ENCODE measurements around the gene CHSY3. TPM values are rescaled to one million over a fixed set of nuclear protein-coding genes. Genes with fewer than 3 reads are reported as not detected.

The CHSY3 gene
- total and polyA plus RNA-seq, 2 donors, result 0.59 to 1.0 TPM

DNA sequence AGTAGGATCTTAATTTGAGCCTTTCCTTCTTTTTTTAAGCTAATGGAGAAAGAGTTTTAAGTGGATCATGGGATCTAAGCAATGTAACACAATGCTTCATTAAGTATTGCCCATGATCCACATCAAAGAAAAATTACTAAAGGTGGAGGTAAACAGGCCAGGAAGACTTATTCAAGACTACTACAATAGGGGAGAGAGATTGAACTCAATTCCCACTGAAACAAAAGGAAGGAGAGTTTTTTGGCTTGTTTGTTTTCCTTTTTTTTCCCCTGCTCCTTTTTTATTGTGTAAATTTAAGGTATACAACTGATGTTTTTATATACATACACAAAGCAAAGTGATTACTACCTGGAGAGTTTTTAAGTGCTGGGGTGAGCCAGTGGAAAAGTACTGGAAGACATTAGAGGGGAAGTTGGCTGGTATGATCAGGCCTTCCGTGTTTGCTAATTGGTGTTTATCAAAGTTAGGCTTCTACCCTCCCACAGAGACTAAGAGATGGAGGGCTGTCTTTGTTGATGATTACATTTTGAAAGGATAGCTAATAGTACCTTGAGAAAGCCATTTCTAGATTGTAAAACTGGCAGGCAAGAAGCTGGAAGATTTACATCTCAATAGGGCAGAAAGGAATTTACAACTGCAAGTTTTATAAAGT lies 262.7 kb downstream of the CHSY3 start:
- Histone ChIP-seq H3K27ac (ENCODE audit: low read depth in 1 of 2, low read length in 1 of 2) (no peak overlapping the region), H3K36me3 (ENCODE audit: control insufficient read depth in 2 of 2, insufficient read depth in 2 of 2, low read length in 1 of 2) (no peaks in the 10 kb centered on the region)
- WGBS, result 96% methylated on average over 1 of the region's 1 CpG

DNA sequence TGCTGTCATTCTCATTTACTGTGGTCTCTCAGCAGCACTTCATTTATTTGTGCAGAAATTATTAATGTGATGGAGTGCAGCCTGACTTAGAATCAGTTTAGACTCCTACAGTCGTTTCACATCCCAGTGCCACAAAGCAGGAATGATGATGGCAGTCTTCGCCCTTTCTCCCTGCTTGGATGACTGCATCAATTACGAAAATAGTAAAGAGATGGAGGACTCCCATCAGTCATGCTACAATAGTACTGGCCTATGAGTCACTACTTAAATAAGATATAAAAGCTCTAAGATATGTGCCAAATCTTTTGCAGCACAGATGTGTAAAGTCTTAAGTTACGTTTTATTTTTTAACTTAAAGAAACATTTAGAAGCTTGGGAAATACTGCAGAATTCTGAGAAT lies 263.9 kb downstream of the CHSY3 start:
- H3K36me3 ChIP-seq (ENCODE audit: control insufficient read depth in 2 of 2, insufficient read depth in 2 of 2, low read length in 1 of 2), result no peaks in the 10 kb centered on the region

More for the DNA sequence above, 262.7 kb downstream of the CHSY3 start:
- Histone ChIP-seq H3K4me1 (ENCODE audit: control insufficient read depth in 2 of 2, insufficient read depth in 2 of 2, low read length in 2 of 2) (no peaks in the 10 kb centered on the region), H3K4me3 (ENCODE audit: low read length in 2 of 2) (no peak overlapping the region), H3K9me3 (ENCODE audit: control insufficient read depth in 2 of 2, insufficient read depth in 1 of 2, low read length in 1 of 2) (no peaks in the 10 kb centered on the region), H3K27me3 (ENCODE audit: control insufficient read depth in 2 of 2, insufficient read depth in 1 of 2, low read length in 1 of 2) (no peaks in the 10 kb centered on the region)
- DNase-seq (ENCODE audit: low read depth in 6 of 9, low spot score in 9 of 9), result no peak

DNA sequence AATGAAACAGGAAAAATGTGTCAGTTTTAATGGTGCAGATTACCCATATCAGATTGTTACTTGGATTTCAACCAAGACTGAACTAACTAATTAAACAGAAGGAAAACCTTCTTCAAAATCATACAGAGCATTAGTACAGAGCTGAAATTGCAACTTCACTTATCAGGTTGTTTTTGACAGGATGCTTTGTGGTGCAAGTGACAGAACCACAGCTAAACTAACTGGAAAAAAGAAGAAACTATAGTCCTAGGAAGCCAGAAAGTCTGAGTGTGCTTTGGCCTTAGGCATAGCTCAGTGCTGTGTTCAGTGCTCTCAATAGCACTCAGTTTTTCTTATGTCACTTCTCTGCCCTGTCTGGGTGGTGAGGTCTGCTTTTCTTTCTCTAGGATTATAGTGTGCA lies 267.4 kb downstream of the CHSY3 start:
- Histone ChIP-seq H3K36me3 (ENCODE audit: control insufficient read depth in 2 of 2, insufficient read depth in 2 of 2, low read length in 1 of 2) (no peaks in the 10 kb centered on the region), H3K4me1 (ENCODE audit: control insufficient read depth in 2 of 2, insufficient read depth in 2 of 2, low read length in 2 of 2) (no peaks in the 10 kb centered on the region), H3K27me3 (ENCODE audit: control insufficient read depth in 2 of 2, insufficient read depth in 1 of 2, low read length in 1 of 2) (no peaks in the 10 kb centered on the region), H3K4me3 (ENCODE audit: low read length in 2 of 2) (no peak overlapping the region), H3K27ac (ENCODE audit: low read depth in 1 of 2, low read length in 1 of 2) (no peak overlapping the region), H3K9me3 (ENCODE audit: control insufficient read depth in 2 of 2, insufficient read depth in 1 of 2, low read length in 1 of 2) (no peaks in the 10 kb centered on the region)
- DNase-seq (ENCODE audit: low read depth in 6 of 9, low spot score in 9 of 9), result peak in 1 of 9 donors; percentile 1

More for the DNA sequence above, 263.9 kb downstream of the CHSY3 start:
- Histone ChIP-seq H3K4me1 (ENCODE audit: control insufficient read depth in 2 of 2, insufficient read depth in 2 of 2, low read length in 2 of 2) (no peaks in the 10 kb centered on the region), H3K27me3 (ENCODE audit: control insufficient read depth in 2 of 2, insufficient read depth in 1 of 2, low read length in 1 of 2) (no peaks in the 10 kb centered on the region), H3K27ac (ENCODE audit: low read depth in 1 of 2, low read length in 1 of 2) (no peak overlapping the region), H3K4me3 (ENCODE audit: low read length in 2 of 2) (no peak overlapping the region), H3K9me3 (ENCODE audit: control insufficient read depth in 2 of 2, insufficient read depth in 1 of 2, low read length in 1 of 2) (no peaks in the 10 kb centered on the region)
- no peak for DNase-seq (ENCODE audit: low read depth in 6 of 9, low spot score in 9 of 9)
- 86% methylated on average over 4 of the region's 4 CpGs for WGBS

DNA sequence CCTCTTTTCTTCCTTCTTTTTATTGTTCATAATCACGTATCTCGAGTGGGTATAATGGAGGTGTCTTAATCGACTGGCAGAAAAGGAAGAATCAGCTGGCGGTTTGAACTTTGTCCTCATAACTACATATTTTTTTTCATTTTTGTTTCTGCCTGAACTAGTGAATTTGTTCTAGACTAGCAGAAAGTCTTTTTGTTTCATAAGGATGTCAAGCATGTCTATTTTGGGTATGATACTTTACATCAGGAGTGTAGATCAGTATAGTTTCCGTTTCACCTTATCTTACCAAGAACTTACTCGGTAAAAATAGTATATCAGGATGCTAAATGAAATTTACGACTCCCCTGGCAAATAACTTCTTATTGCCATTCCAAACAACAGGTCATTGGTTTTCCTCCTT lies 278.9 kb downstream of the CHSY3 start:
- 89% methylated on average over 7 of the region's 7 CpGs for WGBS
- Histone ChIP-seq H3K4me1 (ENCODE audit: control insufficient read depth in 2 of 2, insufficient read depth in 2 of 2, low read length in 2 of 2) (no peaks in the 10 kb centered on the region), H3K36me3 (ENCODE audit: control insufficient read depth in 2 of 2, insufficient read depth in 2 of 2, low read length in 1 of 2) (no peaks in the 10 kb centered on the region), H3K4me3 (ENCODE audit: low read length in 2 of 2) (no peak overlapping the region), H3K27ac (ENCODE audit: low read depth in 1 of 2, low read length in 1 of 2) (no peak overlapping the region), H3K9me3 (ENCODE audit: control insufficient read depth in 2 of 2, insufficient read depth in 1 of 2, low read length in 1 of 2) (no peaks in the 10 kb centered on the region), H3K27me3 (ENCODE audit: control insufficient read depth in 2 of 2, insufficient read depth in 1 of 2, low read length in 1 of 2) (no peaks in the 10 kb centered on the region)
- no peak for DNase-seq (ENCODE audit: low read depth in 6 of 9, low spot score in 9 of 9)

DNA sequence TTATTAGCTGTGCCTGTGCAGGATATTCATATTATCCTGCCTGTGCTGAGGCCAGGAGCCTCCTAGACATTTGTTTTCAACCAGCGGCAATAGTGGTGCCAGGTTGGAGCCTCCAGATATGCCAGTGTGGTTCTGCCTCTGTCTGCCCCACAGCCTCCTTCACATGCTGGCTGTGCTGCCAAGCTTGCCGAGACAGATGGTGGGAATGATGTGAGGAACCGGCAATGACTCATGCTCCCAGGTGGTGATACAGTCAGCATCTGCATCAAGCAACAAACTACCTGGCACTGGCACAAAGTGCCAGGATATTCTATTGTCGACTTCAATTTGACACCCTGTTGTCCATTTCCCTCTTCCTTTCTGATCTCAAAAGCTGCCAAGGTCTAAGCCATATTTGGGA lies 285.7 kb downstream of the CHSY3 start:
- Histone ChIP-seq H3K9me3 (ENCODE audit: control insufficient read depth in 2 of 2, insufficient read depth in 1 of 2, low read length in 1 of 2) (no peaks in the 10 kb centered on the region), H3K4me1 (ENCODE audit: control insufficient read depth in 2 of 2, insufficient read depth in 2 of 2, low read length in 2 of 2) (no peaks in the 10 kb centered on the region), H3K27ac (ENCODE audit: low read depth in 1 of 2, low read length in 1 of 2) (no peak overlapping the region), H3K27me3 (ENCODE audit: control insufficient read depth in 2 of 2, insufficient read depth in 1 of 2, low read length in 1 of 2) (no peaks in the 10 kb centered on the region), H3K4me3 (ENCODE audit: low read length in 2 of 2) (no peak overlapping the region), H3K36me3 (ENCODE audit: control insufficient read depth in 2 of 2, insufficient read depth in 2 of 2, low read length in 1 of 2) (no peaks in the 10 kb centered on the region)
- 93% methylated on average over 4 of the region's 4 CpGs for WGBS
- DNase-seq (ENCODE audit: low read depth in 6 of 9, low spot score in 9 of 9), result no peak

DNA sequence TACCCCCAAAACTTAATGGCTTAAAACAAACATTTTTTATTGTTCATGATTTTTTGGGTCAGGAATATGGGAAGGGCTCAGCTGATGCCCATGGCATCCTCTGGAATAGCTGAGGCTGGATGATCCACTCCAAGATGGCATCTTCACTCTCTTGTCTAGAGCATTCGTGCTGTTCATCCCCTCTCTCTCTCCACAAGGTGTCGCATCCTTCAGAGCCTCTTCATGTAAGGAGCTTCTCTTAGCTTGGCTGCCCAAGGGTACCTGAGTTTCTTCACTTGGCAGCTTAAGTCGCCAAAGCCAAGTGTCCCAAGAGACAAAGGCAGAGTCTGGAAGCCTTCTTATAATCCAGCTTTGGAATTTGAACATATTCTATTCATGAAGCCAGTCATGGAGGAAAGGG lies 294.7 kb downstream of the CHSY3 start:
- Histone ChIP-seq H3K27ac (ENCODE audit: low read depth in 1 of 2, low read length in 1 of 2) (no peak overlapping the region), H3K36me3 (ENCODE audit: control insufficient read depth in 2 of 2, insufficient read depth in 2 of 2, low read length in 1 of 2) (no peaks in the 10 kb centered on the region), H3K27me3 (ENCODE audit: control insufficient read depth in 2 of 2, insufficient read depth in 1 of 2, low read length in 1 of 2) (no peaks in the 10 kb centered on the region), H3K4me3 (ENCODE audit: low read length in 2 of 2) (no peak overlapping the region), H3K4me1 (ENCODE audit: control insufficient read depth in 2 of 2, insufficient read depth in 2 of 2, low read length in 2 of 2) (no peaks in the 10 kb centered on the region), H3K9me3 (ENCODE audit: control insufficient read depth in 2 of 2, insufficient read depth in 1 of 2, low read length in 1 of 2) (no peaks in the 10 kb centered on the region)
- 93% methylated on average over 3 of the region's 3 CpGs for WGBS
- DNase-seq (ENCODE audit: low read depth in 6 of 9, low spot score in 9 of 9), result peak in 1 of 9 donors; percentile 2

DNA sequence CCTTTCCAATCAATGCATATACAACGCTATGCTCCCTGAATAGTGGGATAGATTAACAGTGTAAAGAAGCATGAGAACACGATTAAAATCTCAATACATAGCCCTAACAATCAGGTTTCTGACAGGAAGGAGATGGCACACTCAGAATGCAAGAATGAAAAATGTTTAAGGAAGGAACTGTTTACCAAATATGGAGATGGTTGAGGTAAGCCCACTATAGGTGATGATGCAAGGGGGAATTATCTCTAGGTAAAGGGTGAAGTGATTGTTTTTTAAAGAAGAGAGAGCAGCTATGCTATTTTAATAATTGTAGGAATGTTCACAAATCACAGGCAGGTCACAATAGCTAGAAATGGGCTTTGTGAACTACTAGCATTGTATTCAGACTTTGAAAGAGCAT lies 302.4 kb downstream of the CHSY3 start:
- Histone ChIP-seq H3K27me3 (ENCODE audit: control insufficient read depth in 2 of 2, insufficient read depth in 1 of 2, low read length in 1 of 2) (no peaks in the 10 kb centered on the region), H3K36me3 (ENCODE audit: control insufficient read depth in 2 of 2, insufficient read depth in 2 of 2, low read length in 1 of 2) (no peaks in the 10 kb centered on the region), H3K4me3 (ENCODE audit: low read length in 2 of 2) (no peak overlapping the region), H3K27ac (ENCODE audit: low read depth in 1 of 2, low read length in 1 of 2) (no peak overlapping the region), H3K4me1 (ENCODE audit: control insufficient read depth in 2 of 2, insufficient read depth in 2 of 2, low read length in 2 of 2) (no peaks in the 10 kb centered on the region), H3K9me3 (ENCODE audit: control insufficient read depth in 2 of 2, insufficient read depth in 1 of 2, low read length in 1 of 2) (no peaks in the 10 kb centered on the region)
- DNase-seq (ENCODE audit: low read depth in 6 of 9, low spot score in 9 of 9), result no peak
- WGBS, result 75% methylated on average over 2 of the region's 2 CpGs

DNA sequence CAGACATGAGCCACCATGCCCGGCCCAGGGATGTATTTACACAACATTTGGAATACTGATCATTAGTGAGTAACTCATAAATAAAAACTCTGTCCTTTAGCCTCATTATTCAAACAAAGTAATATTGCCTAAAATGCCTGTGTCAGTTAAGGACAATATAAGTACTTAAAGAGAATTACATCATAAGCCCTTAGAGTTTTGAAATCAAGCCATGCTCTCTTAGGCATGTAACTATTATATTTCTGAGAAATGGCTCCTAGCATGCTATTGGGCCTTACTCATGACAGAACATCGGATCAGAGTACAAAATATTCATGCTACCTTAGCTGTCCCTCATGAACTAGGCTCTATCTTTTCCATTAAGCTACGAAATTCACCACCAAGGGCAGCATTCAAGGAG lies 309.3 kb downstream of the CHSY3 start:
- H3K4me1 ChIP-seq (ENCODE audit: control insufficient read depth in 2 of 2, insufficient read depth in 2 of 2, low read length in 2 of 2), result no peaks in the 10 kb centered on the region
- H3K27me3 ChIP-seq (ENCODE audit: control insufficient read depth in 2 of 2, insufficient read depth in 1 of 2, low read length in 1 of 2), result no peaks in the 10 kb centered on the region
- no peak overlapping the region for H3K27ac ChIP-seq (ENCODE audit: low read depth in 1 of 2, low read length in 1 of 2)
- H3K4me3 ChIP-seq (ENCODE audit: low read length in 2 of 2), result no peak overlapping the region
- H3K36me3 ChIP-seq (ENCODE audit: control insufficient read depth in 2 of 2, insufficient read depth in 2 of 2, low read length in 1 of 2), result no peaks in the 10 kb centered on the region
- DNase-seq (ENCODE audit: low read depth in 6 of 9, low spot score in 9 of 9), result no peak
- H3K9me3 ChIP-seq (ENCODE audit: control insufficient read depth in 2 of 2, insufficient read depth in 1 of 2, low read length in 1 of 2), result no peaks in the 10 kb centered on the region
- 91% methylated on average over 3 of the region's 3 CpGs for WGBS

DNA sequence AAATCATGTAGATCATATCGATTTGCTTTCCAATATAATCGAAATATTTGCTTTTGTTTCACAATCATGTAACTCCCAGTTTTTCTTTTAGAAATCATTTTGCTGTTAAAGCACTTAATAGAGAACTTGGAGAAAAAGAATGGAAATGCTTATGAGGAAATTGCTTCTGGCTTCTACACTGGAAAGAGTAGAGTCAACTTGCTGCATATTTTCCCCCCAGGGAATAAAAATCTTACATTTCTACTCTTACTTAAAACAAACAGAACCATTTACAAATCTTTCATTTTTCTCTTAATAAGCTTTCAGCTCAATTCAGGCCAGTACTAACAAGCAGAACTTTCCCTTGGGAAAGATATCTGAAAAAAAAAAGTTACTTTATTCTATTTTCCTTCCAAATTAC lies 312.0 kb downstream of the CHSY3 start:
- DNase-seq (ENCODE audit: low read depth in 6 of 9, low spot score in 9 of 9), result no peak
- H3K9me3 ChIP-seq (ENCODE audit: control insufficient read depth in 2 of 2, insufficient read depth in 1 of 2, low read length in 1 of 2), result no peaks in the 10 kb centered on the region
- 96% methylated on average over 2 of the region's 2 CpGs for WGBS

DNA sequence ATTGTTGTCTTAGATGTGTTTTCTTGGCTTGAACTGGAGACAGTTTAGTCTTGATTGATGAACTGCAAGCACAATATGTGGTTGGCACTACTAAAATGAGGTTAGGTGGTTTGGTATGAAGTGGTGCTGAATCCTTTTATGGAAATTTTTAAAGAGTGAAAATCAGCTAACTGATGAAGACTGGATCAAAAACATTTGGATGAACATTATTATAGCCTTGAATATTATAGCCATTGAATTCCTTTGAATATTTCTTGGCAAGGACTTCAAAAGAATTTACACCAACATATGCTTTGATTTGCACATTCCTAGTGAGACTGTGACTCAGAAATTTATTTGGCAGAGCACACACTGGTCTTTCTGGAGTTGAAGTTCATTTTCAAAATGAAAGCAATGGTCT lies 318.3 kb downstream of the CHSY3 start:
- H3K36me3 ChIP-seq (ENCODE audit: control insufficient read depth in 2 of 2, insufficient read depth in 2 of 2, low read length in 1 of 2), result no peaks in the 10 kb centered on the region
- no peaks in the 10 kb centered on the region for H3K4me1 ChIP-seq (ENCODE audit: control insufficient read depth in 2 of 2, insufficient read depth in 2 of 2, low read length in 2 of 2)
- H3K27ac ChIP-seq (ENCODE audit: low read depth in 1 of 2, low read length in 1 of 2), result no peak overlapping the region
- no peak overlapping the region for H3K4me3 ChIP-seq (ENCODE audit: low read length in 2 of 2)
- DNase-seq (ENCODE audit: low read depth in 6 of 9, low spot score in 9 of 9), result no peak
- no peaks in the 10 kb centered on the region for H3K9me3 ChIP-seq (ENCODE audit: control insufficient read depth in 2 of 2, insufficient read depth in 1 of 2, low read length in 1 of 2)
- no peaks in the 10 kb centered on the region for H3K27me3 ChIP-seq (ENCODE audit: control insufficient read depth in 2 of 2, insufficient read depth in 1 of 2, low read length in 1 of 2)

More for the DNA sequence above, 312.0 kb downstream of the CHSY3 start:
- no peaks in the 10 kb centered on the region for H3K27me3 ChIP-seq (ENCODE audit: control insufficient read depth in 2 of 2, insufficient read depth in 1 of 2, low read length in 1 of 2)
- no peak overlapping the region for H3K27ac ChIP-seq (ENCODE audit: low read depth in 1 of 2, low read length in 1 of 2)
- H3K4me3 ChIP-seq (ENCODE audit: low read length in 2 of 2), result no peak overlapping the region
- H3K4me1 ChIP-seq (ENCODE audit: control insufficient read depth in 2 of 2, insufficient read depth in 2 of 2, low read length in 2 of 2), result no peaks in the 10 kb centered on the region
- H3K36me3 ChIP-seq (ENCODE audit: control insufficient read depth in 2 of 2, insufficient read depth in 2 of 2, low read length in 1 of 2), result no peaks in the 10 kb centered on the region
